Measurements from ENCODE around the gene PDE6A. TPM values are rescaled to one million over a fixed set of nuclear protein-coding genes. Genes with fewer than 3 reads are reported as not detected.
A peak's percentile ranks its signal among the peaks of the same experiment; 100 is the strongest.

Gene PDE6A
- total and polyA plus RNA-seq, 9 of the 15 experiments (the other 6 are each of a cell fraction or from before 2014, with no cell fraction given) = 0.01 to 0.04 (median 0.01) TPM; not detected in 6

GRCh38 chr5:149959406-149960236, 15.0 kb upstream of the PDE6A start (continued):
- TF ChIP-seq ATF1 (CRISPR knock-in tag; IDR thresholded peaks at IDR 0.05) = no peak
- TF ChIP-seq ATF1 (tag; IDR thresholded peaks at IDR 0.05) = peak; percentile 90
- no peak for TF ChIP-seq ARID3B (CRISPR knock-in tag; IDR thresholded peaks at IDR 0.05; ENCODE audit: borderline replicate concordance)
- TF ChIP-seq CTBP1 (IDR thresholded peaks at IDR 0.05; ENCODE audit: borderline replicate concordance) = peak; percentile 82
- peak; percentile 71; the same call in 1 of the 2 replicates for TF ChIP-seq ZNF584 (CRISPR knock-in tag; IDR thresholded peaks at IDR 0.05; ENCODE audit: low read depth)
- 0 out of 2 replicates have a peak, but pooled peaks have one; percentile 8 for TF ChIP-seq NCOR1 (IDR thresholded peaks at IDR 0.05)
- TF ChIP-seq MGA (IDR thresholded peaks at IDR 0.05) = peak; percentile 39
- TF ChIP-seq BRD4 (IDR thresholded peaks at IDR 0.05) = 0 out of 2 replicates have a peak, but pooled peaks have one; percentile 11
- peak; percentile 80; the same call in 1 of the 2 replicates for TF ChIP-seq ATF3 (IDR thresholded peaks at IDR 0.05)
- no peak for TF ChIP-seq ATF3 (CRISPR knock-in tag; conservative IDR thresholded peaks at IDR 0.05)
- TF ChIP-seq NR2C1 (IDR thresholded peaks at IDR 0.05) = no peak
- 0 out of 2 replicates have a peak, but pooled peaks have one; percentile 15 for TF ChIP-seq NR2C1 (tag; IDR thresholded peaks at IDR 0.05)
- TF ChIP-seq KLF6 (CRISPR knock-in tag; IDR thresholded peaks at IDR 0.05; ENCODE audit: borderline replicate concordance) = peak; percentile 13; the same call in 1 of the 2 replicates
- TF ChIP-seq SNAPC5 (CRISPR knock-in tag; IDR thresholded peaks at IDR 0.05) = no peak
